ENCODE measurements around the gene RHBDL2. TPM values are rescaled to one million over a fixed set of nuclear protein-coding genes. Genes with fewer than 3 reads are reported as not detected.

RHBDL2 gene
- total RNA-seq, 2 donors from 2014 or later = not detected

- H3K9me3 Mint-ChIP-seq = no peaks in the 10 kb centered on the region
- no peaks in the 10 kb centered on the region for H3K4me1 ChIP-seq (ENCODE audit: control insufficient read depth, insufficient read depth, low read length)
- H3K9ac ChIP-seq (ENCODE audit: extremely low read depth, low read length, poor library complexity, severe bottlenecking) = no peak overlapping the region
- H3K4me1 Mint-ChIP-seq = peaks cover 9% of the 10 kb centered on the region
- H3K9me3 ChIP-seq (ENCODE audit: control insufficient read depth, low read length) = no peaks in the 10 kb centered on the region
- WGBS, 2 experiments (ENCODE audit: insufficient coverage in 1 of 2, insufficient read length in 1 of 2) = 92 to 98% methylated on average over 4 to 7 of the region's 8 CpGs
- no peak overlapping the region for H3K4me3 Mint-ChIP-seq
- peaks cover 23% of the 10 kb centered on the region for H3K36me3 Mint-ChIP-seq (ENCODE audit: low read depth)
- no peak overlapping the region for H3K27ac ChIP-seq (ENCODE audit: low read depth, low read length)
- H3K27ac Mint-ChIP-seq = no peak overlapping the region
- H3K36me3 ChIP-seq (ENCODE audit: control insufficient read depth, insufficient read depth, low read length) = peaks cover 19% of the 10 kb centered on the region
- no peak for DNase-seq
- TF ChIP-seq CTCF (conservative IDR thresholded peaks at IDR 0.05) = no peak
- H3K27me3 ChIP-seq (ENCODE audit: control insufficient read depth, insufficient read depth, low read length, poor library complexity, severe bottlenecking) = no peaks in the 10 kb centered on the region
- no peaks in the 10 kb centered on the region for H3K27me3 Mint-ChIP-seq (ENCODE audit: insufficient read depth)
- H3K4me3 ChIP-seq (ENCODE audit: low read length) = no peak overlapping the region
These were observed 74.4 kb downstream of the RHBDL2 start for GRCh38 chr1:38867208-38867607.

- H3K4me3 ChIP-seq (ENCODE audit: low read length) = no peak overlapping the region
- H3K36me3 ChIP-seq (ENCODE audit: control insufficient read depth, insufficient read depth, low read length) = peaks cover 23% of the 10 kb centered on the region
- peaks cover 24% of the 10 kb centered on the region for H3K36me3 Mint-ChIP-seq (ENCODE audit: low read depth)
- H3K4me1 ChIP-seq (ENCODE audit: control insufficient read depth, insufficient read depth, low read length) = no peaks in the 10 kb centered on the region
- peaks cover 6% of the 10 kb centered on the region for H3K4me1 Mint-ChIP-seq
- H3K27ac Mint-ChIP-seq = peak overlapping the region; percentile 35
- TF ChIP-seq CTCF (conservative IDR thresholded peaks at IDR 0.05) = peak; percentile 24
- H3K27ac ChIP-seq (ENCODE audit: low read depth, low read length) = no peak overlapping the region
- no peak for DNase-seq
- H3K27me3 Mint-ChIP-seq (ENCODE audit: insufficient read depth) = no peaks in the 10 kb centered on the region
- H3K9me3 ChIP-seq (ENCODE audit: control insufficient read depth, low read length) = no peaks in the 10 kb centered on the region
- no peaks in the 10 kb centered on the region for H3K9me3 Mint-ChIP-seq
- H3K4me3 Mint-ChIP-seq = no peak overlapping the region
- H3K9ac ChIP-seq (ENCODE audit: extremely low read depth, low read length, poor library complexity, severe bottlenecking) = no peak overlapping the region
- WGBS, 2 experiments (ENCODE audit: insufficient coverage in 1 of 2, insufficient read length in 1 of 2) = 79 to 85% methylated on average over 3 to 4 of the region's 4 CpGs
- H3K27me3 ChIP-seq (ENCODE audit: control insufficient read depth, insufficient read depth, low read length, poor library complexity, severe bottlenecking) = no peaks in the 10 kb centered on the region
These were observed 76.4 kb downstream of the RHBDL2 start for GRCh38 chr1:38865112-38865715.

GRCh38 chr1:38860454-38860795, 81.2 kb downstream of the RHBDL2 start:
- Histone ChIP-seq H3K27ac (ENCODE audit: low read depth, low read length) (no peak overlapping the region), H3K27me3 (ENCODE audit: control insufficient read depth, insufficient read depth, low read length, poor library complexity, severe bottlenecking) (no peaks in the 10 kb centered on the region), H3K4me3 (ENCODE audit: low read length) (peak overlapping the region; percentile 94), H3K36me3 (ENCODE audit: control insufficient read depth, insufficient read depth, low read length) (peaks cover 29% of the 10 kb centered on the region), H3K4me1 (ENCODE audit: control insufficient read depth, insufficient read depth, low read length) (peaks cover 7% of the 10 kb centered on the region), H3K9ac (ENCODE audit: extremely low read depth, low read length, poor library complexity, severe bottlenecking) (peak overlapping the region; percentile 60), H3K9me3 (ENCODE audit: control insufficient read depth, low read length) (no peaks in the 10 kb centered on the region)
- H3K4me1 Mint-ChIP-seq = peaks cover 19% of the 10 kb centered on the region
- H3K9me3 Mint-ChIP-seq = no peaks in the 10 kb centered on the region
- 37 to 46% methylated on average over 3 to 6 of the region's 6 CpGs for WGBS, 2 experiments (ENCODE audit: insufficient coverage in 1 of 2, insufficient read length in 1 of 2)
- no peak for TF ChIP-seq CTCF (conservative IDR thresholded peaks at IDR 0.05)
- no peak for DNase-seq
- H3K4me3 Mint-ChIP-seq = peak overlapping the region; percentile 74
- H3K27ac Mint-ChIP-seq = peak overlapping the region; percentile 82
- H3K27me3 Mint-ChIP-seq (ENCODE audit: insufficient read depth) = no peaks in the 10 kb centered on the region
- H3K36me3 Mint-ChIP-seq (ENCODE audit: low read depth) = peaks cover 16% of the 10 kb centered on the region

Data from endodermal cell (in vitro differentiated cells).